Fibroblast of lung (primary cell): Measurements from ENCODE around the gene PPP1R26. TPM values are rescaled to one million over a fixed set of nuclear protein-coding genes. Genes with fewer than 3 reads are reported as not detected.

ENCODE experiments used
- DNase-seq, 2 donors: peaks; one replicate each; pipeline versions ENCODE4 v3.0.0 to v3.0.0-alpha.2; 2010; ENCODE audit warnings: low read depth in 2 of 2
- H2AFZ ChIP-seq: 2 replicates; pipeline ENCODE4 v1.5.1; 2012; ENCODE audit warnings: low read length, control low read depth, inconsistent platforms
- H3K27ac ChIP-seq: 2 replicates; pipeline ENCODE4 v1.5.1; 2011; ENCODE audit warnings: low read length, control low read depth; ENCODE audit not compliant: insufficient read depth
- H3K27me3 ChIP-seq: 2 replicates; pipeline ENCODE4 v1.5.1; 2011; ENCODE audit warnings: mild to moderate bottlenecking, low read length; ENCODE audit not compliant: control insufficient read depth, insufficient read depth
- H3K36me3 ChIP-seq: 2 replicates; pipeline ENCODE4 v1.5.1; 2011; ENCODE audit warnings: low read length; ENCODE audit not compliant: control insufficient read depth, insufficient read depth
- H3K4me1 ChIP-seq: 2 replicates; pipeline ENCODE4 v1.5.1; 2011; ENCODE audit warnings: low read length; ENCODE audit not compliant: control insufficient read depth, insufficient read depth; ENCODE audit errors: extremely low read depth
- H3K4me2 ChIP-seq: 2 replicates; pipeline ENCODE4 v1.5.1; 2011; ENCODE audit warnings: low read length, control low read depth; ENCODE audit not compliant: insufficient read depth; ENCODE audit errors: extremely low read depth
- H3K4me3 ChIP-seq, 4 experiments: fragments of 200-600 bp in 1 of 4; sonication (generic) in 1 of 4; replicated peaks in 1 of 4; 2 replicates each; pipeline ENCODE4 v1.5.1; 2011 to 2016; ENCODE audit warnings: low read length in 4 of 4, low read depth in 3 of 4, mild to moderate bottlenecking in 3 of 4, control low read depth in 2 of 4, inconsistent platforms in 1 of 4, mixed read lengths in 1 of 4; ENCODE audit not compliant: insufficient read depth in 1 of 4; ENCODE audit errors: control extremely low read depth in 1 of 4
- H3K79me2 ChIP-seq: 2 replicates; pipeline ENCODE4 v1.5.1; 2012; ENCODE audit warnings: mild to moderate bottlenecking, low read length, inconsistent platforms; ENCODE audit not compliant: control insufficient read depth, insufficient read depth
- H3K9ac ChIP-seq: 2 replicates; pipeline ENCODE4 v1.5.1; 2011; ENCODE audit warnings: mild to moderate bottlenecking, low read length, control low read depth; ENCODE audit not compliant: insufficient read depth
- H3K9me3 ChIP-seq: 2 replicates; pipeline ENCODE4 v1.5.1; 2012; ENCODE audit warnings: low read depth, low read length; ENCODE audit not compliant: control insufficient read depth, insufficient read depth
- H4K20me1 ChIP-seq: 2 replicates; pipeline ENCODE4 v1.5.1; 2011; ENCODE audit warnings: low read length; ENCODE audit not compliant: control insufficient read depth, insufficient read depth; ENCODE audit errors: extremely low read depth
- EZH2 ChIP-seq: IDR thresholded peaks from 2 replicates; pipeline ENCODE4 v1.5.1; 2012; ENCODE audit warnings: low read length, control low read depth, mild to moderate bottlenecking; ENCODE audit errors: missing control alignments
- polyA plus RNA-seq, 2 donors: library from polyadenylated mRNA; depleted of rRNA in 1 of 2; stranded (reverse) in 1 of 2; unstranded in 1 of 2; fragments of >200 nt; gene quantifications; 2 replicates each; pipeline ENCODE4 v1.2.1, GENCODE V29; 2011 to 2012; ENCODE audit warnings: missing spikeins in 1 of 2
- total RNA-seq: library from RNA; depleted of rRNA; stranded (reverse); fragments of >200 nt; gene quantifications from 2 replicates; pipeline ENCODE4 v1.2.1, GENCODE V29; 2014
- TF ChIP-seq, protein P1 (sequence below), 2 donors: IDR thresholded peaks in 1 of 2; conservative IDR thresholded peaks in 1 of 2; 1 replicate in 1 of 2; 2 replicates in 1 of 2; pipeline ENCODE4 v1.5.1; 2011 to 2012; ENCODE audit warnings: low read length in 2 of 2, control low read depth in 1 of 2, inconsistent platforms in 1 of 2, low read depth in 1 of 2, mild to moderate bottlenecking in 1 of 2

The PPP1R26 gene
- total and polyA plus RNA-seq, 2 donors (not counting 1 experiment from before 2014, with no cell fraction given) = 2.9 to 8.9 TPM

DNA sequence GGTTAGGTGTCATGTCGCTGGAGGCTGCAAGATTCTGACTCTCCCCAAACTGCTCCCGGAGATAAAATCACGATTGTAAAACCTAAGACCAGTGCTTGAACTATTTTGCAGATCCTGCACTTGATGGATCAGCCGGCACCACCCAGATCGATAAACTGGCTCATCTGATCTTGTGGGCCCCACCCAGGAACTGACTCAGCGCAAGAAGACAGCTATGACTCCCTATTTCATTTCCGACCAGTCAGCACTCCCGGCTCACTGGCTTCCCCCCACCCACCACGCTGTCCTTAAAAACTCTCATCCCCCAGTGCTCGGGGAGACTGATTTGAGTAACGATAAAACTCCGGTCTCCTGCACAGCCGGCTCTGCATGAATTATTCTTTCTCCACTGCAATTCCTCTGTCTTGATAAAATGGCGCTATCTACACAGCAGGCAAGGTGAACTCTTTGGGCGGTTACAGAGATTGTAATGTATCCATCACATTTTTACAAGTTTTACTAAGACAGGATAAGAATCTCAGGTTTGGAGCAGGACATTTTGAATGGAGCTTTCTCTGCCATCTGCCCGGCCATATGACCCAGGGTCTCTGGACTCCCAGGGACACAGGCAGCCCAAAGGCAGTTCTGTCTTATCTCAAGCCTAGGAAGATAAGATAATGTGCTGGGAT is 10.6 kb upstream of the PPP1R26 start:
- TF ChIP-seq, protein P1, sequence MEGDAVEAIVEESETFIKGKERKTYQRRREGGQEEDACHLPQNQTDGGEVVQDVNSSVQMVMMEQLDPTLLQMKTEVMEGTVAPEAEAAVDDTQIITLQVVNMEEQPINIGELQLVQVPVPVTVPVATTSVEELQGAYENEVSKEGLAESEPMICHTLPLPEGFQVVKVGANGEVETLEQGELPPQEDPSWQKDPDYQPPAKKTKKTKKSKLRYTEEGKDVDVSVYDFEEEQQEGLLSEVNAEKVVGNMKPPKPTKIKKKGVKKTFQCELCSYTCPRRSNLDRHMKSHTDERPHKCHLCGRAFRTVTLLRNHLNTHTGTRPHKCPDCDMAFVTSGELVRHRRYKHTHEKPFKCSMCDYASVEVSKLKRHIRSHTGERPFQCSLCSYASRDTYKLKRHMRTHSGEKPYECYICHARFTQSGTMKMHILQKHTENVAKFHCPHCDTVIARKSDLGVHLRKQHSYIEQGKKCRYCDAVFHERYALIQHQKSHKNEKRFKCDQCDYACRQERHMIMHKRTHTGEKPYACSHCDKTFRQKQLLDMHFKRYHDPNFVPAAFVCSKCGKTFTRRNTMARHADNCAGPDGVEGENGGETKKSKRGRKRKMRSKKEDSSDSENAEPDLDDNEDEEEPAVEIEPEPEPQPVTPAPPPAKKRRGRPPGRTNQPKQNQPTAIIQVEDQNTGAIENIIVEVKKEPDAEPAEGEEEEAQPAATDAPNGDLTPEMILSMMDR (conservative IDR thresholded peaks at IDR 0.05 in 1 of 2, IDR thresholded peaks at IDR 0.05 in 1 of 2; ENCODE audit: low read depth in 1 of 2, low read length in 2 of 2) = no peak
- no peak for TF ChIP-seq EZH2
- H4K20me1 ChIP-seq = no peaks in the 10 kb centered on the region
- DNase-seq = peak; percentile 46
- peak overlapping the region in 2 of 4 experiments; percentile 17 to 36 for H3K4me3 ChIP-seq
- H3K36me3 ChIP-seq = no peaks in the 10 kb centered on the region
- H3K4me2 ChIP-seq = peak overlapping the region; percentile 54
- H3K9me3 ChIP-seq = no peaks in the 10 kb centered on the region
- no peak overlapping the region for H3K9ac ChIP-seq
- no peaks in the 10 kb centered on the region for H3K27me3 ChIP-seq
- no peak overlapping the region for H3K27ac ChIP-seq
- peak overlapping the region; percentile 24 for H2AFZ ChIP-seq
- no peaks in the 10 kb centered on the region for H3K79me2 ChIP-seq
- H3K4me1 ChIP-seq = no peaks in the 10 kb centered on the region

- H4K20me1 ChIP-seq = no peaks in the 10 kb centered on the region
- no peaks in the 10 kb centered on the region for H3K9me3 ChIP-seq
- H3K27me3 ChIP-seq = no peaks in the 10 kb centered on the region
- no peak overlapping the region for H3K4me3 ChIP-seq
- no peak overlapping the region for H3K9ac ChIP-seq
- no peaks in the 10 kb centered on the region for H3K4me1 ChIP-seq
- H2AFZ ChIP-seq = no peak overlapping the region
- TF ChIP-seq EZH2 = no peak
- TF ChIP-seq, protein P1 (conservative IDR thresholded peaks at IDR 0.05 in 1 of 2, IDR thresholded peaks at IDR 0.05 in 1 of 2; ENCODE audit: low read depth in 1 of 2, low read length in 2 of 2) = no peak
- DNase-seq = peak in 1 of 2 donors; percentile 15
- H3K79me2 ChIP-seq = no peaks in the 10 kb centered on the region
- H3K4me2 ChIP-seq = no peak overlapping the region
- no peak overlapping the region for H3K27ac ChIP-seq
- H3K36me3 ChIP-seq = no peaks in the 10 kb centered on the region
These were observed 7.6 kb upstream of the PPP1R26 start for GRCh38 chr9:135471791-135472640.

GRCh38 chr9:135473972-135474543 is 5.5 kb upstream of the PPP1R26 start:
- Histone ChIP-seq H3K4me2 (no peak overlapping the region), H3K36me3 (no peaks in the 10 kb centered on the region), H3K4me3 (no peak overlapping the region), H3K27ac (no peak overlapping the region), H3K79me2 (no peaks in the 10 kb centered on the region), H3K4me1 (no peaks in the 10 kb centered on the region), H3K27me3 (no peaks in the 10 kb centered on the region), H4K20me1 (no peaks in the 10 kb centered on the region), H2AFZ (no peak overlapping the region), H3K9me3 (no peaks in the 10 kb centered on the region), H3K9ac (no peak overlapping the region)
- TF ChIP-seq, protein P1 (conservative IDR thresholded peaks at IDR 0.05 in 1 of 2, IDR thresholded peaks at IDR 0.05 in 1 of 2; ENCODE audit: low read depth in 1 of 2, low read length in 2 of 2) = no peak
- no peak for TF ChIP-seq EZH2
- no peak for DNase-seq
